ENCODE measurements around the gene LINGO3.
A peak's percentile ranks its signal among the peaks of the same experiment; 100 is the strongest.
"Not testable (repeated sequence)": the region's sequence is repeated elsewhere in the genome, so short reads cannot be mapped to it uniquely, and the experiment has no call there.

Gene LINGO3

DNA sequence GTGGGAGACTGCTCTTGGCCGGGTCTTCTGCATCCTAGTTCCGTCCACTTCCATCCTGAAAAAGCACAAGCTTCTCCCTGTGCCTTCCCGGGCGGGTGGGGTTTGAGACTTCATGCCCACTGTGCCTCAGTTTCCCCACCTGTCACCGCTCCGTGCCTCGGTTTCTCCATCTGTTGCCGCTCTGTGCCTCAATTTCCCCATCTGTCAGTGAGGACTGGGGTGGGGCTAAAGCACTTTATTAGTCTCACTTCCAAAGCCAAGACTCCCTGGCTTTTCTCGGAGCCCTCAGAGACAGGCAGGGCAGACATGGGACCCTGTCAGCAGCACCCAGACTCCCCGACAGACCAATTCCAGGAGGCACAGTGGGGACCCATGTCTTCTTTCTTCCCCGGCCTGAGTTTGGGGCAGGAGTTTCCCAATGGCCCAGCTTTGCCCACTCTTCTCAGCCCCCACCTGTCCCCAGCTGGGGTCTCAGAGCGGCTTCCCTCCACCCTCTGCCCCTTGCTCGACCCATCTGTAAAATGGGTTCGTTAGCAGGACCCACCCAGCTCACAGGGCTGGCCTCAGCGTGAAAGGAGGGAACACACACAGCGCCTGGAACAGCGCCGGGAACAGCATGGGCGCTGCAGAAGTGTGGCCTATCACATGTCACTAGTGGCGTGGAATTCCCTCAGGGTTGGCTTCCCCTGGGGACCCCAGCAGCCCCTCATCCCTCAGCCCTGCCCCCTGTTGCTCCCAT, 21.4 kb downstream of the LINGO3 start:
- no peak overlapping the region for H3K27ac ChIP-seq
- no peak for DNase-seq (ENCODE audit: low read depth, low spot score)

DNA sequence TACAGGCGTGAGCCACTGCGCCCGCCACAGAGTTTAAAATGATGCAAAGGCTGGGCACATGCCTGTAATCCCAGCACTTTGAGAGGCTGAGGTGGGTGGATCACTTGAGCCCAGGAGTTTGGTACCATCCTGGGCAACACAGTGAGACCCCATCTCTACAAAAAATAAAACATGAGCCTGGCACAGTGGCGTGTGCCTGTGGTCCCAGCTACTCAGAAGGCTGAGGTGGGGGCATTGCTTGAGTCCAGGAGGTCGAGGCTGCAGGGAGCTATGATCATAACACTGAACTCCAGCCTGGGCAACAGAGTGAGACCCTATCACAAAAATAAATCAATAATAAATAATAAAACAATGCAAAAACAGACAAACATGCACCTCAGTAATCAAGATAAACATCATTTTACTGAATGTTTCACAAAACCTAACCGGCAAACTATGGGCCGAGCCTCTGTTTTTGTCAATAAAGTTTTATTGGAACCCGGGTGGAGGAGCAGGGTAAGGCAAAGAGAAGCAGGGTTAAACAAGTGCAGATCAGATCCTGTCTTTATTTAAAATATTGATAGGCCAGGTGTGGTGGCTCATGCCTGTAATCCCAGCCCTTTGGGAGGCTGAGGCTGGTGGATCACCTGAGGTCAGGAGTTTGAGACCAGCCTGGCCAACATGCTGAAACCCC, 24.0 kb downstream of the LINGO3 start:
- no peak overlapping the region for H3K27ac ChIP-seq
- no peak for DNase-seq (ENCODE audit: low read depth, low spot score)

DNA sequence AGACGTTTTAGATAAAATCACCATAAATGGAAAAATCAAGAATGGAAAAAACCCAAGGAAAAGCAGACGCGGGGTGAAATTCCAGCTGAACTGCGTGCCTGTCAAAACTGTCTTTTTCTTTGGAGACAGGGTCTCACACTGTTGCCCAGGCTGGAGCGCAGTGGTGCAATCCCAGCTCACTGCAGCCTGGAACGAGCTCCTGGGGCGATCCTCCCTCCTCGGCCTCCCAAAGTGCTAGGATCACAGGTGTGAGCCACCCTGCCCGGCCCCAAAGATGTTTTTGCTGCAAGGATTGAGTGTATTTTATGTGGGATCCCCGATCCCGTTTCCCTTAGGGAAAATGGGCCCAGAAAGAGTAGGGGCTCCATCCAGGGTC, 25.1 kb downstream of the LINGO3 start:
- H3K27ac ChIP-seq: no peak overlapping the region
- DNase-seq (ENCODE audit: low read depth, low spot score): no peak

- H3K27ac ChIP-seq: no peak within 1 kb of the TSS
- no peak for DNase-seq (ENCODE audit: low read depth, low spot score)
Observed at GRCh38 chr19:2282062-2282861, 25.7 kb downstream of the LINGO3 start, which contains the start of gene PEAK3. TSS of gene PEAK3 (minus strand) at chr19:2282175. CDS start at chr19:2280931, 1,244 bp downstream.

DNA sequence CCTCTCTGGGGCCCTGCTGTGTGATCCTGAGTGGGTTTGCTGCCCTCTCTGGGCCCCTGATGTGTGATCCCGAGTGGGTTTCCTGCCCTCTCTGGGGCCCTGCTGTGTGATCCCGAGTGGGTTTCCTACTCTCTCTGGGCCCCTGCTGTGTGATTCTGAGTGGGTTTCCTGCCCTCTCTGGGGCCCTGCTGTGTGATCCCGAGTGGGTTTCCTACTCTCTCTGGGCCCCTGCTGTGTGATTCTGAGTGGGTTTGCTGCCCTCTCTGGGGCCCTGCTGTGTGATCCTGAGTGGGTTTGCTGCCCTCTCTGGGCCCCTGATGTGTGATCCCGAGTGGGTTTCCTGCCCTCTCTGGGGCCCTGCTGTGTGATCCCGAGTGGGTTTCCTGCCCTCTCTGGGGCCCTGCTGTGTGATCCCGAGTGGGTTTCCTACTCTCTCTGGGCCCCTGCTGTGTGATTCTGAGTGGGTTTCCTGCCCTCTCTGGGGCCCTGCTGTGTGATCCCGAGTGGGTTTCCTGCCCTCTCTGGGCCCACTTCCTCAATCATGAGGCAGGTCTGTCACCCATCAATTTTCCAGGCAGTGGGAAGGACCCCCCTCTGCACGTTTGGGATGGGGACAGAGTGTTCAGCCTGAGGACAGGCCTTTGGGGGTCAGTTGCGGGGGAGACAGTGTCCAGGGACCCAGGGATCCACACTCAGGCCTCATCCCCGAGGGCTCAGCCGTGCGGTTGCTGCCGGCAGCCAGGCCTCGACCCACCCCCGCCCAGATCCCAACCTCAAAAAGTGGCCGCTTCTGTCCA, 26.5 kb downstream of the LINGO3 start:
- H3K27ac ChIP-seq; DNase-seq (ENCODE audit: low read depth, low spot score): not testable (repeated sequence)

- H3K27ac ChIP-seq: no peak overlapping the region
- DNase-seq (ENCODE audit: low read depth, low spot score): no peak
Observed at GRCh38 chr19:2280633-2281264, 27.2 kb downstream of the LINGO3 start.

GRCh38 chr19:2278459-2279158, 29.3 kb downstream of the LINGO3 start:
- DNase-seq (ENCODE audit: low read depth, low spot score): no peak
- H3K27ac ChIP-seq: no peak overlapping the region

DNA sequence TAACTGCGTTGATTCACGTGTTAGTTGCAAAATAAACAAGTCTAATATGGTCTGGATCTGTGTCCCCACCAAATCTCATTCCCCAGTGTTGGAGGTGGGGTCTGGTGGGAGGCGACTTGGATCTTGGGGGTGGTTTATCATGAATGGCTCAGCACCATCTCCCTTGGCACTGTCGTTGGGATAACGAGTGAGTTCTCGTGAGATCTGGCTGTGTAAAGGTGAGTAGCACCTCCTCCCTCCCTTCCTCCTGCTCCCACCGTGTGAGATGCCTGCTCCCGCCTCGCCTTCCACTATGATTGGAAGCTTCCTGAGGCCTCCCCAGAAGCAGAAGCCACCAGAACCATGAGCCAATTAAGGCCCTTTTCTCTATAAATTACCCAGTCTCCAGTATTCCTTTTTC, 30.8 kb downstream of the LINGO3 start:
- no peak overlapping the region for H3K27ac ChIP-seq
- no peak for DNase-seq (ENCODE audit: low read depth, low spot score)

DNA sequence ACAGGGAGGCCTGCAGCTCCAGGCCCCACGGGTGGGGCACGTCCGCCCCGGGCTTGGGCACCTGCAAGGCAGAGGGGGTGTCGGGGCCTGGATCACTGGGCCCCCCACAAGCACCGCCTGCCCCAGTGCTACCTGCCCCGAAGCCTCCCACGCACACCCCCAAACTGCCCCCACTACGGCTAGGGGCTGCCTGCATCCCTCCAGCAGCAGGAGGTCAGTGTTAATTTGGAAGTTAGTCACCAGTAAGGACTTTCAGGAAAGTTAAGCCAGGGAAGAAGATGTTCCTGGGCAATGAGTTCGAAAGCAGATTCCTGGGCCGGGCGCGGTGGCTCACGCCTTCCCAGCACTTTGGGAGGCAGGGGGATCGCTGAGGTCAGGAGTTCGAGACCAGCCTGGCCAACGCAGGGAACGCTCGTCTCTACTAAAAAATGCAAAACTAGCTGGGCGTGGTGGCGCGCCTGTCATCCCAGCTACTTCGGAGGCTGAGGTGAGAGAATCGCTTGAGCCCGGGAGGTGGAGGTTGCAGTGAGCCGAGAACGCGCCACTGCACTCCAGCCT, 31.4 kb downstream of the LINGO3 start:
- no peak for DNase-seq (ENCODE audit: low read depth, low spot score)
- H3K27ac ChIP-seq: no peak overlapping the region

GRCh38 chr19:2275588-2276428, 32.1 kb downstream of the LINGO3 start:
- no peak overlapping the region for H3K27ac ChIP-seq

GRCh38 chr19:2274931-2275535, 32.9 kb downstream of the LINGO3 start:
- no peak overlapping the region for H3K27ac ChIP-seq

More at GRCh38 chr19:2275588-2276428, 32.1 kb downstream of the LINGO3 start:
- no peak for DNase-seq (ENCODE audit: low read depth, low spot score)

DNA sequence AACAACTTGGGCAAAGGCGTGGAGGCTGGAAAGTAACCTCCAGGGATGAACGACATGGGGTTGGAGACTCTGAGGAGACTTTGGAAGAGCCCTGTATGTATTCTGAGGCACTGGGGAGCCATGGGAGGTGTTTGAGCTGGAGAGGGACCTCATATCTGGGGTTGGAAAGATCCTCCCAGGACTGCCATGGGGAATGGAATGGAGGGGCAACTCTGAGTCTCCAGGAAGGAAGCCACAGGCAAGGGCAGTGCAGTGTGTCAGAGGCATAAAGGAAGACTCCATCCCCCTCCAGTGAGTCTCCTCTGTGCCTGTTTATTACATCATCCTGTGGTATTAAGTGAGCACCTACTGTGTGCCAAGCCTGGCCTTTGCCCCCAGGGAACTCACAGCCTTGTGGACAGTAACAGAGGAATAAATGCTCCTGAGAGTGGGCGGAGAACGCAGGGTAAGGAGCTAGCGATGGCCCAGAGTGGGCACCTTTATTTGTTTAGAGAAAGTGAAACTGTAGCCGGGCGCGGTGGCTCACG, 33.7 kb downstream of the LINGO3 start:
- no peak for DNase-seq (ENCODE audit: low read depth, low spot score)
- peak overlapping the region; percentile 93 for H3K27ac ChIP-seq

More at GRCh38 chr19:2274931-2275535, 32.9 kb downstream of the LINGO3 start:
- DNase-seq (ENCODE audit: low read depth, low spot score): no peak

DNA sequence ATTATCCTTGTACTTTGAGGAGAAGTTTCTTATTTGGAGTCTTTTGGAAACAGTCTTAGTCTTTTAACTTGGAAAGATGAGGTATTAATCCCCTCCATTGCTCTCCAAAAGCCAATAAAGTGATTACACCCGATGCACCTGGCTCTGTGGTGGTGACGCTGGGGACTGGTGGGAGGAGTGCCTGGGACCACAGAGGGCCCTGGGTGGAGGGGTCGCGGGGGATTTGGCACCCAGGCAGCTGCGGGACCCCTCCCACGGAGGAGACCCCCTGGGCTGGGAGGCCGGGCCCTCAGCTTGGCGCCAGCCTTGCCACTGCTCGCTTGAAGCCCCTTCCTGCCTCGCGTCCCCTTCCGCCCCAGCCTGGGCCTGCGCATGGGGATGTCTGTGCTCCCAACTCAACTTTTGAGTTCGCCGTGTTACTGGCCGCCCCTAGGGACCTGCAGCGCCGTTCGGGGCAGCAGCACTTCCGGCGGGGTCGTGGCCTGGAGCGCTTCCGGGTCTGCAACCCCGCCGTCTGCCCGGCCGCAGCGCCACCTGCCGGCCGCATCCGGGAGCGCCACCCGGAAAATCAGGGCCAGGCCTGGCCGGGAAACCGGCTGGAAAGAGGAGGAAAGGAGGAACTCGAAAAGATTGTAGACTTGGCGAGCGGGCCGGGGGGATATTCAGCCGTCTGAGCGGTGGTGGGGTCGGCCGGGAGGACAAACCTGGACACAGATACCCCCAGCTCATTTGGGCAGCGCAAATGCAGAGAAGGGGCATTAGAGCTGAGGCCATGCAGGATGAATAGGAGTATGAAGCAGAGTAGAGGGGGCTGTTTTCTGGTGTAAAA, 34.4 kb downstream of the LINGO3 start:
- H3K27ac ChIP-seq: peak overlapping the region; percentile 93
- DNase-seq (ENCODE audit: low read depth, low spot score): no peak

DNA sequence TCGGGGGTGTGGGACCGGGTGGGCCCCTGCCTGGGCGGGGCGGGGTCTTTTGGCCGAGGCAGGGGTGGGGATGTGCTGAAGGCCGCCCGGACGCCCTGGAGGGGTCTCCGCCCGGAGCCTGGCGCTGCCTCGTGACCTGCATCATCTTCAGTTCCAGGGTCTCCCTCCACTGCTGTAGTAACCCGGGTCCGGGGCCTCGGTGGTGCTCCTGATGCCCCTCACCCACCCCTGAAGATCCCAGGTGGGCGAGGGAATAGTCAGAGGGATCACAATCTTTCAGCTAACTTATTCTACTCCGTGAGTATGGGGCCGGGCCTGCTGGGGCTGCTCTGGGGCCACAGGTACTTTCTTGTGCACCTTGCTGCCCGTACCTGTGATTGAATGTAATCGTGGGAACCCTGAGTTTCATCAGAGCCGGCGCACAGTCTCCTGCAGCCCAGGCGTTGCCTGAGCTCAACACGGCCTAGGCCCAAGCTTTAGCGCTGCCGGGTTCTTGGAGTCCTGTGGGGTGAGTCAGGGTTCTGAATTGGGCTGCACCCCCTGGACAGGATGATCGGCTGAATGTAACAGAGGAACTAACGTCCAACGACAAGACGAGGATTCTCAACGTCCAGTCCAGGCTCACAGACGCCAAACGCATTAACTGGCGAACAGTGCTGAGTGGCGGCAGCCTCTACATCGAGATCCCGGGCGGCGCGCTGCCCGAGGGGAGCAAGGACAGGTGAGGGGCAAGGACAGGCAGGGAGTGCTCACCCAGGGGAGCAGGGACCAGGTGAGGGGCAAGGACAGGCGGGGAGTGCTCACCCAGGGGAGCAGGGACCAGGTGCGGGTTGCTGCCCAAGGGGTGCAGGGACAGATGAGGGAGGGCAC, 36.5 kb downstream of the LINGO3 start:
- peak overlapping the region; percentile 93 for H3K27ac ChIP-seq
- no peak for DNase-seq (ENCODE audit: low read depth, low spot score)

- no peak for DNase-seq (ENCODE audit: low read depth, low spot score)
Observed at GRCh38 chr19:2270423-2271233, 37.3 kb downstream of the LINGO3 start.

More at GRCh38 chr19:2270423-2271233, 37.3 kb downstream of the LINGO3 start:
- peak overlapping the region; percentile 93 for H3K27ac ChIP-seq
